CD14-positive monocyte (primary cell): ENCODE data around the gene TBC1D16. TPM values are rescaled to one million over a fixed set of nuclear protein-coding genes. Genes with fewer than 3 reads are reported as not detected.
A peak's percentile ranks its signal among the peaks of the same experiment; 100 is the strongest.

Experiments used
- DNase-seq, 3 donors: peaks; one replicate each; pipeline ENCODE4 v3.0.0-alpha.2; 2011 to 2022
- H2AFZ ChIP-seq: 2 replicates; pipeline ENCODE4 v1.6.0; 2012; ENCODE audit warnings: mild to moderate bottlenecking, low read depth, low read length, inconsistent platforms; ENCODE audit not compliant: insufficient read depth, poor library complexity, severe bottlenecking
- H3K27ac ChIP-seq, 2 donors: 1 replicate in 1 of 2; 2 replicates in 1 of 2; pipeline ENCODE4 v1.5.1; 2012 to 2013; ENCODE audit warnings: low read length in 2 of 2, control low read depth in 1 of 2, inconsistent platforms in 1 of 2, low read depth in 1 of 2, mild to moderate bottlenecking in 1 of 2
- H3K27me3 ChIP-seq, 2 donors: one replicate each; pipeline versions ENCODE4 v1.6.0 to v1.6.1; 2011 to 2013; ENCODE audit warnings: low read length in 2 of 2; ENCODE audit not compliant: control insufficient read depth in 2 of 2, insufficient read depth in 2 of 2
- H3K36me3 ChIP-seq, 2 donors: replicated peaks in 1 of 2; 1 replicate in 1 of 2; 2 replicates in 1 of 2; pipeline versions ENCODE4 v1.5.1 to v1.6.1; 2012 to 2013; ENCODE audit warnings: low read length in 2 of 2, control low read depth in 1 of 2, inconsistent platforms in 1 of 2, mild to moderate bottlenecking in 1 of 2; ENCODE audit not compliant: insufficient read depth in 2 of 2, control insufficient read depth in 1 of 2
- H3K4me1 ChIP-seq, 2 donors: 1 replicate in 1 of 2; 2 replicates in 1 of 2; pipeline versions ENCODE4 v1.5.1 to v1.6.1; 2012 to 2013; ENCODE audit warnings: low read length in 2 of 2, control low read depth in 1 of 2, inconsistent platforms in 1 of 2, mild to moderate bottlenecking in 1 of 2, moderate library complexity in 1 of 2; ENCODE audit not compliant: insufficient read depth in 2 of 2, control insufficient read depth in 1 of 2
- H3K4me2 ChIP-seq: replicated peaks from 2 replicates; pipeline ENCODE3; 2012; ENCODE audit warnings: low read length, moderate library complexity, mild to moderate bottlenecking; ENCODE audit not compliant: poor library complexity, severe bottlenecking; ENCODE audit errors: extremely low read depth
- H3K4me3 ChIP-seq, 3 experiments: fragments of 200-600 bp in 1 of 3; sonication (generic) in 1 of 3; replicated peaks in 1 of 3; 1 replicate in 2 of 3; 2 replicates in 1 of 3; pipeline ENCODE4 v1.5.1; 2011 to 2013; ENCODE audit warnings: low read length in 3 of 3, mild to moderate bottlenecking in 3 of 3, control low read depth in 2 of 3, low read depth in 2 of 3, inconsistent platforms in 1 of 3, moderate library complexity in 1 of 3
- H3K79me2 ChIP-seq: 2 replicates; pipeline ENCODE4 v1.6.0; 2012; ENCODE audit warnings: mild to moderate bottlenecking, control low read depth, inconsistent platforms, low read length, moderate library complexity; ENCODE audit not compliant: insufficient read depth
- H3K9ac ChIP-seq: 2 replicates; pipeline ENCODE4 v1.6.0; 2017; ENCODE audit warnings: low read length, mild to moderate bottlenecking; ENCODE audit not compliant: insufficient read depth, poor library complexity, severe bottlenecking
- H3K9me3 ChIP-seq, 2 donors: replicated peaks in 1 of 2; 1 replicate in 1 of 2; 2 replicates in 1 of 2; pipeline versions ENCODE4 v1.5.1 to v1.6.1; 2012 to 2013; ENCODE audit warnings: low read length in 2 of 2, control low read depth in 1 of 2; ENCODE audit not compliant: control insufficient read depth in 1 of 2, insufficient read depth in 1 of 2
- H4K20me1 ChIP-seq: 2 replicates; pipeline ENCODE4 v1.6.0; 2012; ENCODE audit warnings: mild to moderate bottlenecking, low read length, control low read depth, moderate library complexity; ENCODE audit not compliant: insufficient read depth
- H3K27ac Mint-ChIP-seq, 7 donors: one replicate each; pipeline ENCODE4 v1.8.0; 2020; ENCODE audit warnings: mild to moderate bottlenecking in 7 of 7, mixed read lengths in 7 of 7, moderate library complexity in 6 of 7, inconsistent platforms in 2 of 7
- H3K27me3 Mint-ChIP-seq, 3 donors: one replicate each; pipeline ENCODE4 v1.8.0; 2021 to 2022; ENCODE audit warnings: low read depth in 3 of 3, mild to moderate bottlenecking in 3 of 3, mixed read lengths in 3 of 3, moderate library complexity in 3 of 3, inconsistent platforms in 1 of 3
- H3K36me3 Mint-ChIP-seq, 2 donors: one replicate each; pipeline ENCODE4 v1.8.0; 2020; ENCODE audit warnings: mixed read lengths in 2 of 2, inconsistent platforms in 1 of 2, mild to moderate bottlenecking in 1 of 2
- H3K4me1 Mint-ChIP-seq: one replicate; pipeline ENCODE4 v1.8.0; 2020; ENCODE audit warnings: mild to moderate bottlenecking, mixed read lengths
- H3K4me3 Mint-ChIP-seq, 2 donors: one replicate each; pipeline ENCODE4 v1.8.0; 2020; ENCODE audit warnings: mild to moderate bottlenecking in 2 of 2, mixed read lengths in 2 of 2, moderate library complexity in 1 of 2
- H3K9me3 Mint-ChIP-seq, 7 donors: one replicate each; pipeline ENCODE4 v1.8.0; 2020 to 2022; ENCODE audit warnings: mixed read lengths in 7 of 7, mild to moderate bottlenecking in 6 of 7, moderate library complexity in 6 of 7, inconsistent platforms in 2 of 7
- CTCF ChIP-seq: fragments of 200-600 bp; IDR thresholded peaks from one replicate; pipeline ENCODE4 v1.8.0; 2022; ENCODE audit warnings: antibody characterized with exemption, mild to moderate bottlenecking
- WGBS: methylation state at CpG from one replicate; pipeline ENCODE4 v1.1.5; 2013; ENCODE audit warnings: missing lambda C conversion rate; ENCODE audit not compliant: insufficient coverage; 5-methylcytosine and 5-hydroxymethylcytosine counted together
- intact Hi-C, 2 donors: fragments of 100-400 bp; cut with micrococcal nuclease; formaldehyde crosslinking; loops; one replicate each; pipeline versions ENCODE4 v1.15.0 to v1.15.1; 2023
- polyA plus RNA-seq, 3 donors: library from polyadenylated mRNA; depleted of rRNA in 1 of 3; unstranded in 2 of 3; stranded (reverse) in 1 of 3; fragments of 300-500 nt in 2 of 3; fragments of >200 nt in 1 of 3; fragmentation: Illumina TruSeq in 2 of 3; gene quantifications; 1 replicate in 2 of 3; 2 replicates in 1 of 3; pipeline ENCODE4 v1.2.3, GENCODE V29; 2012 to 2021

The TBC1D16 gene
- polyA plus RNA-seq, 3 donors, result 0.11 to 0.53 (median 0.27) TPM

GRCh38 chr17:79934653-79934970, 101.1 kb downstream of the TBC1D16 start:
- H4K20me1 ChIP-seq, result no peaks in the 10 kb centered on the region
- no peaks in the 10 kb centered on the region for H3K9me3 ChIP-seq
- no peak overlapping the region for H2AFZ ChIP-seq
- no peak for DNase-seq
- no peak for TF ChIP-seq CTCF
- Mint-ChIP-seq H3K9me3 (peaks cover 0 to 7% (median 2%) of the 10 kb centered on the region in 7 donors), H3K27ac (no peak overlapping the region), H3K36me3 (no peaks in the 10 kb centered on the region), H3K4me1 (peaks cover 31% of the 10 kb centered on the region), H3K4me3 (no peak overlapping the region), H3K27me3 (peaks cover 33 to 68% (median 48%) of the 10 kb centered on the region in 3 donors)
- peaks cover 7 to 30% of the 10 kb centered on the region in 2 donors for H3K27me3 ChIP-seq
- no peak overlapping the region for H3K9ac ChIP-seq
- H3K79me2 ChIP-seq, result no peaks in the 10 kb centered on the region
- H3K4me1 ChIP-seq, result peaks cover 21 to 24% of the 10 kb centered on the region in 2 donors
- WGBS, result 84% methylated on average over 9 of the region's 9 CpGs
- no peaks in the 10 kb centered on the region for H3K36me3 ChIP-seq
- H3K4me3 ChIP-seq, result no peak overlapping the region
- intact Hi-C loops, result no loop called here
- H3K27ac ChIP-seq, result no peak overlapping the region
- H3K4me2 ChIP-seq, result no peak overlapping the region

DNA sequence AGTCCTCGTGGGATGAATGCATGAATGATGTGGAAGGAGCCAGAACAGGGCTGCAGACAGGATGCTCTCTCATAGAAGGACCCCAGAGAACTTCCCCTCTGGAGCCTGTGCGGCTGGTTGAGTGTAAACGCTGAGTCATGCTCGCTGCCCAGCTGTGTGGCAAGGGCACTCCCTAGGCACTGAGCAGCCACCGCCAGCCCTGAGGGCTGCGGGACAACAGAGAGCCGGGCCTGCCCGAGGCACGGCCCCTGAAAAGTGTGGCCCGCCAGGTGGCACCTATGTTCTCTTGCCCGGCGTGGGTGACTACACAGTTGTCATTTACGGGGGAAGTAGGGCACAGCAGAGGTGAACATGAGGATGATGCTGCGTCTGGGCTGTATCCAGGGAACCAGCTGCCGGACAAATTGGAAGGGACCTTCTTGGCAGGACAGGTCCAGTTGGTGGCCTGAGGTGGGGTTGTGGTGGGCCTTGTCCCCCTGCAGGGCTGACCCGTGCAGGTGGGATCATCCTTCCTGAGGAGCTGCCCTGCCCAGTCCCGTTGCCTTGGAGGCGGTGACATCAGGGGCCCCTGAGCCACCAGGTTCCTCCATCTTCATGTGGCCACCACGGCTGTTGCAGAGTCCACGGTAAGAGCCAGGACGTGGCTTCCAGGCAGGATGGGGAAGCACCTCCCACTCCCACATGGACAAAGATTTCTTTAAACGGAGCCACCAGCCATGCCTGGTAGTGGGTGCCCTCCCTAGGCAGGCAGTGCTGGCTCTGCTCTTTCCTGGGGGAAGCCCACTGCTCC, 101.6 kb downstream of the TBC1D16 start:
- 16% methylated on average over 20 of the region's 22 CpGs for WGBS
- Histone ChIP-seq H2AFZ (peak overlapping the region; percentile 51), H4K20me1 (no peaks in the 10 kb centered on the region), H3K9me3 (no peaks in the 10 kb centered on the region), H3K36me3 (no peaks in the 10 kb centered on the region), H3K9ac (no peak overlapping the region), H3K4me2 (peak overlapping the region; percentile 17), H3K4me3 (peak overlapping the region in 1 of 3 experiments; percentile 16), H3K27me3 (peaks cover 7 to 35% of the 10 kb centered on the region in 2 donors), H3K79me2 (no peaks in the 10 kb centered on the region), H3K4me1 (peaks cover 21 to 24% of the 10 kb centered on the region in 2 donors), H3K27ac (no peak overlapping the region)
- peaks cover 31% of the 10 kb centered on the region for H3K4me1 Mint-ChIP-seq
- peak overlapping the region in 1 of 7 donors; percentile 73 for H3K27ac Mint-ChIP-seq
- intact Hi-C loops, result no loop called here
- TF ChIP-seq CTCF, result no peak
- peaks cover 0 to 7% (median 3%) of the 10 kb centered on the region in 7 donors for H3K9me3 Mint-ChIP-seq
- peaks cover 34 to 73% (median 53%) of the 10 kb centered on the region in 3 donors for H3K27me3 Mint-ChIP-seq
- H3K4me3 Mint-ChIP-seq, result peak overlapping the region in 1 of 2 donors; percentile 81
- peak; percentile 73 to 84 (median 80) for DNase-seq
- no peaks in the 10 kb centered on the region for H3K36me3 Mint-ChIP-seq
